B cell (primary cell): ENCODE data around the gene AP1S3. TPM values are rescaled to one million over a fixed set of nuclear protein-coding genes. Genes with fewer than 3 reads are reported as not detected.

Experiments
- ATAC-seq: fragments of 200-7000 bp; cut with Tn5 transposase; one replicate; pipeline ENCODE4 v1.10.0; 2021; ENCODE audit warnings: low read depth, mild to moderate bottlenecking, moderate number of reproducible peaks, moderate library complexity
- CTCF ChIA-PET: fragments of 350-600 bp; sonication (Branson Sonifier 250); formaldehyde crosslinking; loops from one replicate; lab custom pipeline; 2021; ENCODE audit warnings: antibody characterized with exemption, inconsistent platforms; lab: Charles Lee
- POLR2A ChIA-PET: fragments of 350-600 bp; sonication (Branson Sonifier 250); formaldehyde crosslinking; loops from one replicate; lab custom pipeline; 2021; ENCODE audit warnings: antibody characterized with exemption; lab: Charles Lee
- DNase-seq: peaks from one replicate; pipeline ENCODE4 v3.0.0; 2013
- H2AFZ ChIP-seq: 2 replicates; pipeline ENCODE4 v1.6.1; 2012; ENCODE audit warnings: mild to moderate bottlenecking, low read depth, low read length; ENCODE audit not compliant: insufficient read depth, poor library complexity, severe bottlenecking
- H3K27ac ChIP-seq, 2 donors: 1 replicate in 1 of 2; 2 replicates in 1 of 2; pipeline ENCODE4 v1.5.1; 2012 to 2013; ENCODE audit warnings: low read length in 2 of 2, mild to moderate bottlenecking in 2 of 2, moderate library complexity in 1 of 2
- H3K27me3 ChIP-seq, 4 experiments: fragments of 200-600 bp in 1 of 4; sonication (generic) in 1 of 4; replicated peaks in 1 of 4; 1 replicate in 2 of 4; 2 replicates in 2 of 4; pipeline versions ENCODE4 v1.6.1 to v1.7.0; 2013 to 2016; ENCODE audit warnings: low read length in 3 of 4, mild to moderate bottlenecking in 2 of 4, mixed read lengths in 1 of 4, moderate library complexity in 1 of 4; ENCODE audit not compliant: insufficient read depth in 4 of 4, control insufficient read depth in 3 of 4; ENCODE audit errors: control extremely low read depth in 1 of 4
- H3K36me3 ChIP-seq, 2 experiments: replicated peaks in 1 of 2; 1 replicate in 1 of 2; 2 replicates in 1 of 2; pipeline versions ENCODE4 v1.6.1 to v1.7.1; 2013; ENCODE audit warnings: low read length in 1 of 2; ENCODE audit not compliant: insufficient read depth in 2 of 2, control insufficient read depth in 1 of 2; ENCODE audit errors: control extremely low read depth in 1 of 2, extremely low read depth in 1 of 2
- H3K4me1 ChIP-seq, 2 donors: fragments of 200-600 bp in 1 of 2; sonication (generic) in 1 of 2; 1 replicate in 1 of 2; 2 replicates in 1 of 2; pipeline versions ENCODE4 v1.5.1 to v1.6.1; 2013 to 2017; ENCODE audit warnings: low read length in 2 of 2; ENCODE audit not compliant: control insufficient read depth in 2 of 2, insufficient read depth in 2 of 2
- H3K4me2 ChIP-seq: replicated peaks from 2 replicates; pipeline ENCODE3; 2012; ENCODE audit warnings: mild to moderate bottlenecking, low read depth, low read length; ENCODE audit not compliant: poor library complexity, severe bottlenecking
- H3K4me3 ChIP-seq, 5 experiments: fragments of 200-600 bp in 1 of 5; sonication (generic) in 1 of 5; 1 replicate in 3 of 5; 2 replicates in 2 of 5; pipeline versions ENCODE4 v1.5.1 to v1.7.0; 2011 to 2016; ENCODE audit warnings: low read length in 4 of 5, mild to moderate bottlenecking in 4 of 5, low read depth in 2 of 5, control low read depth in 1 of 5, moderate library complexity in 1 of 5; ENCODE audit not compliant: insufficient read depth in 1 of 5; ENCODE audit errors: control extremely low read depth in 1 of 5, extremely low read depth in 1 of 5
- H3K79me2 ChIP-seq: fragments of 200-600 bp; sonication (generic); one replicate; pipeline ENCODE4 v1.6.0; 2016; ENCODE audit warnings: low read length; ENCODE audit not compliant: control insufficient read depth, insufficient read depth
- H3K9ac ChIP-seq: fragments of 200-600 bp; sonication (generic); 2 replicates; pipeline ENCODE4 v1.6.1; 2017; ENCODE audit warnings: mild to moderate bottlenecking, low read length, moderate library complexity
- H3K9me3 ChIP-seq, 3 donors: one replicate each; pipeline versions ENCODE4 v1.6.1 to v1.7.1; 2013; ENCODE audit warnings: low read length in 2 of 3; ENCODE audit not compliant: control insufficient read depth in 2 of 3, insufficient read depth in 1 of 3; ENCODE audit errors: control extremely low read depth in 1 of 3
- H4K20me1 ChIP-seq: 2 replicates; pipeline ENCODE4 v1.6.0; 2012; ENCODE audit warnings: mild to moderate bottlenecking, low read length; ENCODE audit not compliant: insufficient read depth, control insufficient read depth, poor library complexity, severe bottlenecking
- H3K27ac Mint-ChIP-seq: one replicate; pipeline ENCODE4 v1.8.0; 2021; ENCODE audit warnings: mixed read lengths
- H3K27me3 Mint-ChIP-seq: one replicate; pipeline ENCODE4 v1.8.0; 2021; ENCODE audit warnings: mixed read lengths
- H3K4me1 Mint-ChIP-seq: one replicate; pipeline ENCODE4 v1.8.0; 2021; ENCODE audit warnings: mixed read lengths
- H3K4me3 Mint-ChIP-seq: one replicate; pipeline ENCODE4 v1.8.0; 2021; ENCODE audit warnings: mixed read lengths
- H3K9me3 Mint-ChIP-seq: one replicate; pipeline ENCODE4 v1.8.0; 2022; ENCODE audit warnings: mixed read lengths; ENCODE audit not compliant: insufficient read depth
- EZH2 ChIP-seq: IDR thresholded peaks from 2 replicates; pipeline ENCODE4 v1.6.1; 2012; ENCODE audit warnings: borderline replicate concordance, low read depth, mild to moderate bottlenecking, moderate library complexity, low read length; ENCODE audit not compliant: insufficient read depth, poor library complexity, severe bottlenecking
- WGBS: methylation state at CpG from one replicate; pipeline ENCODE4 v1.1.5; 2013; ENCODE audit warnings: missing lambda C conversion rate; ENCODE audit not compliant: insufficient coverage; 5-methylcytosine and 5-hydroxymethylcytosine counted together
- intact Hi-C: fragments of 100-400 bp; cut with micrococcal nuclease; formaldehyde crosslinking; loops from one replicate; pipeline ENCODE4 v1.10.0; 2022
- polyA plus RNA-seq: library from polyadenylated mRNA; depleted of rRNA; stranded (reverse); fragments of >200 nt; gene quantifications from 2 replicates; pipeline ENCODE4 v1.2.3, GENCODE V29; 2012
- total RNA-seq, 2 donors: library from RNA; stranded (reverse); fragments of 120-200 nt in 1 of 2; gene quantifications; 1 replicate in 1 of 2; 2 replicates in 1 of 2; pipeline versions ENCODE4 v1.2.3 to v1.2.4, GENCODE V29; 2013 to 2022
- TF ChIP-seq, protein P1 (sequence below): fragments of 200-600 bp; IDR thresholded peaks from one replicate; pipeline ENCODE4 v1.8.0; 2022; ENCODE audit warnings: antibody characterized with exemption, mild to moderate bottlenecking

The AP1S3 gene
- total and polyA plus RNA-seq, 2 donors (not counting 1 experiment from before 2014, with no cell fraction given) = 7.2 to 41.4 TPM

GRCh38 chr2:223765221-223765785 is 72.1 kb downstream of the AP1S3 start:
- Histone ChIP-seq H3K36me3 (peaks cover 0 to 9% of the 10 kb centered on the region in 2 experiments), H3K9me3 (no peaks in the 10 kb centered on the region), H3K27ac (no peak overlapping the region), H3K4me3 (no peak overlapping the region), H4K20me1 (no peaks in the 10 kb centered on the region), H2AFZ (no peak overlapping the region), H3K4me2 (no peak overlapping the region), H3K27me3 (no peaks in the 10 kb centered on the region), H3K4me1 (peaks cover 0 to 6% of the 10 kb centered on the region in 2 donors), H3K79me2 (no peaks in the 10 kb centered on the region), H3K9ac (no peak overlapping the region)
- 76% methylated on average over 4 of the region's 6 CpGs for WGBS
- H3K27me3 Mint-ChIP-seq = no peaks in the 10 kb centered on the region
- H3K9me3 Mint-ChIP-seq = peaks cover 3% of the 10 kb centered on the region
- intact Hi-C loops = no loop called here
- no peak overlapping the region for H3K27ac Mint-ChIP-seq
- no peak for ATAC-seq
- ChIA-PET POLR2A (no interaction called here), CTCF (interaction anchor here (1.3 kb wide), 1 partner anchor 15 kb away, joined by 4 read pairs; no protein-coding TSS in a partner anchor)
- H3K4me1 Mint-ChIP-seq = peaks cover 7% of the 10 kb centered on the region
- TF ChIP-seq, protein P1, sequence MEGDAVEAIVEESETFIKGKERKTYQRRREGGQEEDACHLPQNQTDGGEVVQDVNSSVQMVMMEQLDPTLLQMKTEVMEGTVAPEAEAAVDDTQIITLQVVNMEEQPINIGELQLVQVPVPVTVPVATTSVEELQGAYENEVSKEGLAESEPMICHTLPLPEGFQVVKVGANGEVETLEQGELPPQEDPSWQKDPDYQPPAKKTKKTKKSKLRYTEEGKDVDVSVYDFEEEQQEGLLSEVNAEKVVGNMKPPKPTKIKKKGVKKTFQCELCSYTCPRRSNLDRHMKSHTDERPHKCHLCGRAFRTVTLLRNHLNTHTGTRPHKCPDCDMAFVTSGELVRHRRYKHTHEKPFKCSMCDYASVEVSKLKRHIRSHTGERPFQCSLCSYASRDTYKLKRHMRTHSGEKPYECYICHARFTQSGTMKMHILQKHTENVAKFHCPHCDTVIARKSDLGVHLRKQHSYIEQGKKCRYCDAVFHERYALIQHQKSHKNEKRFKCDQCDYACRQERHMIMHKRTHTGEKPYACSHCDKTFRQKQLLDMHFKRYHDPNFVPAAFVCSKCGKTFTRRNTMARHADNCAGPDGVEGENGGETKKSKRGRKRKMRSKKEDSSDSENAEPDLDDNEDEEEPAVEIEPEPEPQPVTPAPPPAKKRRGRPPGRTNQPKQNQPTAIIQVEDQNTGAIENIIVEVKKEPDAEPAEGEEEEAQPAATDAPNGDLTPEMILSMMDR = no peak
- TF ChIP-seq EZH2 = no peak
- no peak overlapping the region for H3K4me3 Mint-ChIP-seq
- DNase-seq = no peak

DNA sequence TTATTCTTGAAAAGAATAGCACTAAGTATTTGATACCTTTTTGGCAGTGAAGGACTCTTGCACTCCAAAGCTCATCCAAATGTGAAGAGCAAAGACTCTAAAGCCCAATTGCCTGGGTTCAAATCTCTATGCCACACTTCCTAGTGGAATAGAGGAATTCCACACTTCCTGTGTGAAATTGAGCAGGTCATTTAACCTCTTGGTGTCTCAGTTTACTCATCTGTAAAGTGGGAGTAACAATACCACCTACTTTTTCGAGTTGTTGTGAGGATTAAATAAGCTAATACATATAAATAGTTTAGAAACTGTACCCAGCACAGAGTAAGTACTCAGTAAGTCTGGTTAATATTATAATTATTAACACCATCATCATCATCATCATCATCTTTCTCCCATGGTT is 72.6 kb downstream of the AP1S3 start:
- peaks cover 3% of the 10 kb centered on the region for H3K9me3 Mint-ChIP-seq
- H3K9ac ChIP-seq = no peak overlapping the region
- no peak overlapping the region for H2AFZ ChIP-seq
- peaks cover 7% of the 10 kb centered on the region for H3K4me1 Mint-ChIP-seq
- intact Hi-C loops = no loop called here
- whole genome bisulfite sequencing = no CpG with 5 or more reads among the region's 1 CpG
- no peak overlapping the region for H3K27ac ChIP-seq
- peaks cover 0 to 6% of the 10 kb centered on the region in 2 donors for H3K4me1 ChIP-seq
- no peaks in the 10 kb centered on the region for H3K27me3 ChIP-seq
- H4K20me1 ChIP-seq = no peaks in the 10 kb centered on the region
- CTCF ChIA-PET = interaction anchor here (1.3 kb wide), 1 partner anchor 16 kb away, joined by 4 read pairs; no protein-coding TSS in a partner anchor
- POLR2A ChIA-PET = no interaction called here
- H3K79me2 ChIP-seq = no peaks in the 10 kb centered on the region
- DNase-seq = no peak
- no peak overlapping the region for H3K4me3 ChIP-seq
- ATAC-seq = no peak
- H3K36me3 ChIP-seq = peaks cover 0 to 7% of the 10 kb centered on the region in 2 experiments
- H3K27me3 Mint-ChIP-seq = no peaks in the 10 kb centered on the region
- no peak overlapping the region for H3K27ac Mint-ChIP-seq
- no peak for TF ChIP-seq EZH2
- TF ChIP-seq, protein P1 = no peak
- no peak overlapping the region for H3K4me2 ChIP-seq
- H3K4me3 Mint-ChIP-seq = no peak overlapping the region
- no peaks in the 10 kb centered on the region for H3K9me3 ChIP-seq
